Tibial nerve (tissue), 4 donors: ENCODE data around the gene COL9A3. TPM values are rescaled to one million over a fixed set of nuclear protein-coding genes. Genes with fewer than 3 reads are reported as not detected.
A peak's percentile ranks its signal among the peaks of the same experiment; 100 is the strongest.

Experiments
- DNase-seq, 2 donors: peaks; one replicate each; pipeline ENCODE4 v3.0.0-alpha.2; 2019; ENCODE audit warnings: low spot score in 2 of 2
- H3K27ac ChIP-seq, 4 donors: fragments of 200-600 bp; sonication (generic) in 3 of 4; one replicate each; pipeline ENCODE4 v1.5.1; 2017 to 2019; ENCODE audit warnings: mild to moderate bottlenecking in 1 of 4
- H3K27me3 ChIP-seq, 2 donors: fragments of 200-600 bp; sonication (generic) in 1 of 2; one replicate each; pipeline versions ENCODE4 v1.5.1 to v1.6.0; 2017 to 2019
- H3K36me3 ChIP-seq, 3 donors: fragments of 200-600 bp; sonication (generic); one replicate each; pipeline ENCODE4 v1.5.1; 2018 to 2019
- H3K4me1 ChIP-seq, 4 donors: fragments of 200-600 bp; sonication (generic) in 3 of 4; one replicate each; pipeline ENCODE4 v1.5.1; 2017 to 2019
- H3K4me3 ChIP-seq, 4 donors: fragments of 200-600 bp; sonication (generic) in 3 of 4; one replicate each; pipeline ENCODE4 v1.5.1; 2017 to 2019; ENCODE audit warnings: mild to moderate bottlenecking in 1 of 4, moderate library complexity in 1 of 4
- H3K9me3 ChIP-seq, 4 donors: fragments of 200-600 bp; sonication (generic) in 3 of 4; one replicate each; pipeline ENCODE4 v1.5.1; 2017 to 2019
- CTCF ChIP-seq, 5 experiments: fragments of 200-600 bp in 3 of 5; fragments of 450-650 bp in 2 of 5; sonication (generic) in 3 of 5; IDR thresholded peaks; one replicate each; pipeline ENCODE4 v1.5.1; 2016 to 2019; ENCODE audit warnings: antibody characterized with exemption in 5 of 5, mild to moderate bottlenecking in 3 of 5, moderate library complexity in 2 of 5
- EP300 ChIP-seq, 2 donors: sonication (generic); formaldehyde crosslinking; IDR thresholded peaks; one replicate each; pipeline ENCODE4 v1.6.1; 2017; ENCODE audit warnings: antibody characterized with exemption in 2 of 2, mild to moderate bottlenecking in 1 of 2
- POLR2A ChIP-seq, 2 donors: fragments of 450-650 bp; IDR thresholded peaks; one replicate each; pipeline ENCODE4 v1.6.1; 2017; ENCODE audit warnings: antibody characterized with exemption in 2 of 2, mild to moderate bottlenecking in 2 of 2, moderate library complexity in 2 of 2
- WGBS, 2 donors: methylation state at CpG; one replicate each; pipeline ENCODE4 v1.1.5; 2018; 5-methylcytosine and 5-hydroxymethylcytosine counted together
- total RNA-seq, 4 donors: library from RNA; depleted of rRNA; stranded (reverse); fragments of >200 nt; gene quantifications; one replicate each; pipeline ENCODE4 v1.1.0, GENCODE V29; 2016

The COL9A3 gene
- total RNA-seq, 4 donors from 2014 or later, result 51.3 to 81.2 (median 63.5) TPM

- Histone ChIP-seq H3K36me3 (peaks cover 4 to 74% (median 25%) of the 10 kb centered on the region in 3 donors), H3K4me3 (no peak overlapping the region), H3K4me1 (peaks cover 0 to 7% (median 0%) of the 10 kb centered on the region in 4 donors), H3K27ac (no peak overlapping the region), H3K27me3 (no peaks in the 10 kb centered on the region), H3K9me3 (no peaks in the 10 kb centered on the region)
- TF ChIP-seq EP300 (IDR thresholded peaks at IDR 0.05) (no peak), POLR2A (IDR thresholded peaks at IDR 0.05) (no peak), CTCF (IDR thresholded peaks at IDR 0.05) (no peak)
- 31 to 65% methylated on average over 10 to 11 of the region's 13 CpGs for WGBS, 2 donors
- peak in 1 of 2 donors; percentile 32 for DNase-seq
Observed at GRCh38 chr20:62887152-62887859, 70.5 kb downstream of the COL9A3 start.

GRCh38 chr20:62887860-62888239 lies 71.0 kb downstream of the COL9A3 start:
- Histone ChIP-seq H3K27ac (no peak overlapping the region), H3K4me1 (peaks cover 0 to 7% (median 0%) of the 10 kb centered on the region in 4 donors), H3K9me3 (no peaks in the 10 kb centered on the region), H3K36me3 (peaks cover 4 to 74% (median 31%) of the 10 kb centered on the region in 3 donors), H3K27me3 (no peaks in the 10 kb centered on the region), H3K4me3 (no peak overlapping the region)
- no peak for DNase-seq
- TF ChIP-seq POLR2A (IDR thresholded peaks at IDR 0.05) (no peak), CTCF (IDR thresholded peaks at IDR 0.05) (no peak), EP300 (IDR thresholded peaks at IDR 0.05) (no peak)
- 85 to 90% methylated on average over 5 to 7 of the region's 7 CpGs for WGBS, 2 donors

GRCh38 chr20:62888406-62888805 lies 71.6 kb downstream of the COL9A3 start:
- Histone ChIP-seq H3K4me1 (peaks cover 0 to 7% (median 0%) of the 10 kb centered on the region in 4 donors), H3K36me3 (peaks cover 4 to 78% (median 34%) of the 10 kb centered on the region in 3 donors)
- 96 to 98% methylated on average over 16 of the region's 16 CpGs for WGBS, 2 donors

GRCh38 chr20:62888910-62889309 lies 72.1 kb downstream of the COL9A3 start:
- Histone ChIP-seq H3K36me3 (peaks cover 4 to 83% (median 39%) of the 10 kb centered on the region in 3 donors), H3K4me1 (peaks cover 0 to 7% (median 0%) of the 10 kb centered on the region in 4 donors), H3K9me3 (no peaks in the 10 kb centered on the region), H3K27me3 (no peaks in the 10 kb centered on the region), H3K27ac (no peak overlapping the region), H3K4me3 (no peak overlapping the region)
- 88 to 92% methylated on average over 14 to 17 of the region's 17 CpGs for WGBS, 2 donors
- TF ChIP-seq CTCF (IDR thresholded peaks at IDR 0.05) (no peak), EP300 (IDR thresholded peaks at IDR 0.05) (no peak), POLR2A (IDR thresholded peaks at IDR 0.05) (no peak)
- DNase-seq, result no peak

More at GRCh38 chr20:62888406-62888805, 71.6 kb downstream of the COL9A3 start:
- Histone ChIP-seq H3K27me3 (no peaks in the 10 kb centered on the region), H3K4me3 (no peak overlapping the region), H3K27ac (no peak overlapping the region), H3K9me3 (no peaks in the 10 kb centered on the region)
- TF ChIP-seq POLR2A (IDR thresholded peaks at IDR 0.05), result no peak
- no peak for TF ChIP-seq EP300 (IDR thresholded peaks at IDR 0.05)
- TF ChIP-seq CTCF (IDR thresholded peaks at IDR 0.05), result no peak
- no peak for DNase-seq

- no peak overlapping the region for H3K27ac ChIP-seq
- H3K4me3 ChIP-seq, result no peak overlapping the region
- no peaks in the 10 kb centered on the region for H3K27me3 ChIP-seq
- H3K4me1 ChIP-seq, result peaks cover 0 to 7% (median 0%) of the 10 kb centered on the region in 4 donors
- peaks cover 4 to 88% (median 44%) of the 10 kb centered on the region in 3 donors for H3K36me3 ChIP-seq
- DNase-seq, result no peak
- WGBS, 2 donors, result 84 to 87% methylated on average over 8 of the region's 8 CpGs
- H3K9me3 ChIP-seq, result no peaks in the 10 kb centered on the region
- no peak for TF ChIP-seq POLR2A (IDR thresholded peaks at IDR 0.05)
Observed at GRCh38 chr20:62889411-62889810, 72.6 kb downstream of the COL9A3 start.
